ENCODE data around the gene JSRP1. TPM values are rescaled to one million over a fixed set of nuclear protein-coding genes. Genes with fewer than 3 reads are reported as not detected.

The JSRP1 gene
- total and polyA plus RNA-seq, 2 donors from 2014 or later, result 0.37 to 5.0 TPM

GRCh38 chr19:2255112-2255845 is 938 bp downstream of the JSRP1 start:
- Histone ChIP-seq H3K9me3 (ENCODE audit: control insufficient read depth in 2 of 3, insufficient read depth in 1 of 3, low read length in 3 of 3) (no peaks in the 10 kb centered on the region), H3K4me3 (ENCODE audit: low read length in 3 of 3) (no peak overlapping the region), H3K4me1 (ENCODE audit: control insufficient read depth in 2 of 3, insufficient read depth in 2 of 3, low read depth in 1 of 3, low read length in 3 of 3) (peaks cover 0 to 6% (median 0%) of the 10 kb centered on the region in 3 donors), H3K27ac (ENCODE audit: low read depth in 2 of 2, low read length in 2 of 2) (no peak overlapping the region), H3K36me3 (ENCODE audit: control insufficient read depth in 2 of 3, insufficient read depth in 3 of 3, low read length in 3 of 3) (no peaks in the 10 kb centered on the region), H3K27me3 (ENCODE audit: control insufficient read depth, insufficient read depth, low read length) (peaks cover 2% of the 10 kb centered on the region), H3K9ac (ENCODE audit: low read length in 3 of 3) (no peak overlapping the region)
- FAIRE-seq, result no peak
- intact Hi-C loops (cut with DNase I), result no loop called here
- TF ChIP-seq, protein P1, sequence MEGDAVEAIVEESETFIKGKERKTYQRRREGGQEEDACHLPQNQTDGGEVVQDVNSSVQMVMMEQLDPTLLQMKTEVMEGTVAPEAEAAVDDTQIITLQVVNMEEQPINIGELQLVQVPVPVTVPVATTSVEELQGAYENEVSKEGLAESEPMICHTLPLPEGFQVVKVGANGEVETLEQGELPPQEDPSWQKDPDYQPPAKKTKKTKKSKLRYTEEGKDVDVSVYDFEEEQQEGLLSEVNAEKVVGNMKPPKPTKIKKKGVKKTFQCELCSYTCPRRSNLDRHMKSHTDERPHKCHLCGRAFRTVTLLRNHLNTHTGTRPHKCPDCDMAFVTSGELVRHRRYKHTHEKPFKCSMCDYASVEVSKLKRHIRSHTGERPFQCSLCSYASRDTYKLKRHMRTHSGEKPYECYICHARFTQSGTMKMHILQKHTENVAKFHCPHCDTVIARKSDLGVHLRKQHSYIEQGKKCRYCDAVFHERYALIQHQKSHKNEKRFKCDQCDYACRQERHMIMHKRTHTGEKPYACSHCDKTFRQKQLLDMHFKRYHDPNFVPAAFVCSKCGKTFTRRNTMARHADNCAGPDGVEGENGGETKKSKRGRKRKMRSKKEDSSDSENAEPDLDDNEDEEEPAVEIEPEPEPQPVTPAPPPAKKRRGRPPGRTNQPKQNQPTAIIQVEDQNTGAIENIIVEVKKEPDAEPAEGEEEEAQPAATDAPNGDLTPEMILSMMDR (IDR thresholded peaks at IDR 0.05; ENCODE audit: borderline replicate concordance, extremely low read depth, insufficient read depth), result no peak
- peak in 1 of 5 donors; percentile 75 for DNase-seq

GRCh38 chr19:2254064-2254872 is 1.9 kb downstream of the JSRP1 start:
- TF ChIP-seq, protein P1 (IDR thresholded peaks at IDR 0.05; ENCODE audit: borderline replicate concordance, extremely low read depth, insufficient read depth), result no peak
- no peaks in the 10 kb centered on the region for H3K9me3 ChIP-seq (ENCODE audit: control insufficient read depth in 2 of 3, insufficient read depth in 1 of 3, low read length in 3 of 3)
- H3K9ac ChIP-seq (ENCODE audit: low read length in 3 of 3), result no peak overlapping the region

DNA sequence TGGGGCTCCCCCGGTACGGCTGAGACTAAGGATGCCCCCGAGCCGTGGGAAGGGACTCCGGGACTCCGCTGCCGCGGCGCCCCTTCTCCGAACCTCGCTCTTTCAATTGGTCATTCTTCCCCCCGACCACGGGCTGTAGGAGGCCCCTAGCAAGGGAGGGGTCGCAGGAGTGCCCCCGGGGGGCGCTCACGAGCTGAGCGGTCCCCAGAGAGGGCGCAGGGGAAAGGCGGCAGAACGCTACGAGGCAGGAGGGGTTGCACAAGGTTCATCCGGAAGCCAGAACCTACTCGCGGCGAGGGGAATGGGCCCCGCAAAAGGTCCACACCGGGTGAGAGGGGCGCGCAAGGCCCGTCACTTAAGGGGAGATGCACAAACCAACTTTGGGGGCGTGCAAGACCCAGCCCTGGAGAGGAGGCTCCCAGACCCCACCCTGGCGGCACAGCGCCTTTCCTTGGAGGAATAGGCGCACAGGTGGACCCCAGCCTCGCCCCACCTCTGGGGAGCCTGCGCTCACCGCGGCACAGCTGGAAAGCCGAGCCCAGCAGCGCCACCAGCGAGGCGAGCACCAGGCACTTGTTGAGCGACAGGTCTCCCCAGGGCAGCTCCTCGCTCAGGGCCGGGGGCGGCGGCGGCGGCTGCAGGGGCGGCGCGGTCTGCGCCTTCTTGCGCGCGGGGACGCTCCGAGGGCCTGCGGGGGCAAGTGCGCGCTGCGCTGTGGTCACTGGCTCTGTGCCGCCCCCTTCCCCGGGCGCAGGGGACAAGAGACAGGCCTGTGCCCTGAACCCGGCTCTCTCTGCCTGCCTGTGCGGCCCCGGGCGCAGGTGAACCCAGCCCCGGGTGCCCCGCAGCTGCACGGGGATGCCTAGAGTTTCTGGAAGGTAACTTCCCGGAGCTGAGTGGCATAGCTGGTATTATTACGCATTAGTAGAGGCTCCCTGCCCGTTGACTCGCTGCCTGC is 2.8 kb downstream of the JSRP1 start:
- no peak overlapping the region for H3K4me3 ChIP-seq (ENCODE audit: low read length in 3 of 3)
- no peak overlapping the region for H3K9ac ChIP-seq (ENCODE audit: low read length in 3 of 3)
- no peak for FAIRE-seq
- peak in 2 of 5 donors; percentile 39 to 74 for DNase-seq
- intact Hi-C loops (cut with DNase I), result no loop called here
- peaks cover 0 to 6% (median 0%) of the 10 kb centered on the region in 3 donors for H3K4me1 ChIP-seq (ENCODE audit: control insufficient read depth in 2 of 3, insufficient read depth in 2 of 3, low read depth in 1 of 3, low read length in 3 of 3)
- H3K9me3 ChIP-seq (ENCODE audit: control insufficient read depth in 2 of 3, insufficient read depth in 1 of 3, low read length in 3 of 3), result no peaks in the 10 kb centered on the region
- H3K36me3 ChIP-seq (ENCODE audit: control insufficient read depth in 2 of 3, insufficient read depth in 3 of 3, low read length in 3 of 3), result no peaks in the 10 kb centered on the region
- peaks cover 2% of the 10 kb centered on the region for H3K27me3 ChIP-seq (ENCODE audit: control insufficient read depth, insufficient read depth, low read length)
- H3K27ac ChIP-seq (ENCODE audit: low read depth in 2 of 2, low read length in 2 of 2), result no peak overlapping the region
- TF ChIP-seq, protein P1 (IDR thresholded peaks at IDR 0.05; ENCODE audit: borderline replicate concordance, extremely low read depth, insufficient read depth), result no peak

More at GRCh38 chr19:2254064-2254872, 1.9 kb downstream of the JSRP1 start:
- H3K27ac ChIP-seq (ENCODE audit: low read depth in 2 of 2, low read length in 2 of 2), result no peak overlapping the region
- H3K36me3 ChIP-seq (ENCODE audit: control insufficient read depth in 2 of 3, insufficient read depth in 3 of 3, low read length in 3 of 3), result no peaks in the 10 kb centered on the region
- no peak overlapping the region for H3K4me3 ChIP-seq (ENCODE audit: low read length in 3 of 3)
- H3K4me1 ChIP-seq (ENCODE audit: control insufficient read depth in 2 of 3, insufficient read depth in 2 of 3, low read depth in 1 of 3, low read length in 3 of 3), result peaks cover 0 to 6% (median 0%) of the 10 kb centered on the region in 3 donors
- peak; percentile 59 to 80 (median 66) for DNase-seq
- intact Hi-C loops (cut with DNase I), result no loop called here
- H3K27me3 ChIP-seq (ENCODE audit: control insufficient read depth, insufficient read depth, low read length), result peaks cover 2% of the 10 kb centered on the region
- FAIRE-seq, result no peak

Data from kidney (tissue), 14 donors.